IPS-18c (cell line): ENCODE results near the gene AGPAT1.
A peak's percentile ranks its signal among the peaks of the same experiment; 100 is the strongest.
"Not testable (repeated sequence)": the region's sequence is repeated elsewhere in the genome, so short reads cannot be mapped to it uniquely, and the experiment has no call there.

Source experiments
- H3K4me3 ChIP-seq: 2 replicates; pipeline ENCODE4 v1.7.0; 2013; ENCODE audit warnings: low read depth, mild to moderate bottlenecking, low read length, moderate library complexity; ENCODE audit not compliant: insufficient read depth
- H3K9me3 ChIP-seq: one replicate; pipeline ENCODE4 v1.6.1; 2013; ENCODE audit warnings: mild to moderate bottlenecking, low read length, moderate library complexity; ENCODE audit not compliant: control insufficient read depth, insufficient read depth

AGPAT1 gene

DNA sequence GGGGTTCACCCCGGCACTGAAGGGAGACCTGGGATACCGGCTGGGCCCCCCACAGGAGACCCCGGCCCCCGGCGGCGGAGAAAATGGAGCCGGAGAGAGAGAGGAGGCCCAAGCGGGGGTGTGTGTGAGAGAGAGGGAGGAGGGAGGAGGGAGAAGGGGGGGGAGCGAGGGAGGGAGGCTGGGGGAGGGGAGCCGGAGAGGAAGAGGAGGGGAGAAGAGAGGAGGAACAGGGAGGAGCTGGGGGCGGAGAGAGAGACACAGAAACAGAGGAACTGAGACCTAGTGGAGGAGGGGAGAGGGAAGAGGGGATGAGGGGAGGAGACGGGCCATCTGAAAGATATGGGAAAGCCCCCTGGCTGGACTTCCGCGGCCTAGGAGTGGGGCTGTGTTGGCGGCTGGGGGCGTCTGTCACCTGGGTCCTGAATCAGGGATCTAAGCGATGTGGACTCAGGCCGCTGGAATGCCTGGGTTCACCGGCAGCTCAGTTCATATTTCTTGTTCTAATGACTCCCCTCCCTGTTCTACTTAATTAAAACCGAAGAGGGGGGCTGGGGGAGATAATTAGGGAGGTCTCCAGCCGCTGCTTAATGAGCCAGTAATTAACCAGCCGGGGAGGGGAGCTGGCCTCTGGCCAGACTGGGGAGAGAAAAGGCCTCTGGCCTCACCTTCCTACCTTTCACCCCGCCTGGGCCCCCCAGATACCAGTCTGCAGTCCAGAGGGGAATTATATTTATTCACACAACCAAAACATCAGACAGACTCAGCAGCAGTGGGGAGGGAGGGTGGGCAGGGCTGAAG lies 14.4 kb upstream of the AGPAT1 start, which contains the start of gene PBX2:
PBX2 (minus strand) TSS at position 149 of the 798 bp plus-strand sequence. CDS start 287 bp downstream, outside the sequence.
- Histone ChIP-seq H3K9me3 (no peaks in the 10 kb centered on the region), H3K4me3 (peak within 1 kb of the TSS; percentile 70)

DNA sequence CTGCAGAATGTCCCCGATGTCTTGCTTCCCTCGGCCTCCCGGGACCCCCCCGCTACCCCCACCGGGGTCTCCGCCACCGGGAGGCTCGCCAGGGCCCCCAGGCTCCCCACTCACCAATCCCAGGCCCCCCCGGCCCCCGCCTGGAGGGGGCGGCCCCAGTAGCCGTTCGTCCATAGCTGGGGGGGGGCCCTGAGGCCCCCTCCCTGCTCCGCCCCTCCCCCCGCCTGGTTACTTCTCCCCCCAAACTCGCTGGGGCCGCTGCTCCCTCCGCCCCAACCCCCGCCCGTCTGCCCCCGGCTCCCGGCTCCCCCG lies 13.8 kb upstream of the AGPAT1 start:
- Histone ChIP-seq H3K9me3 (no peaks in the 10 kb centered on the region), H3K4me3 (peak overlapping the region; percentile 70)

DNA sequence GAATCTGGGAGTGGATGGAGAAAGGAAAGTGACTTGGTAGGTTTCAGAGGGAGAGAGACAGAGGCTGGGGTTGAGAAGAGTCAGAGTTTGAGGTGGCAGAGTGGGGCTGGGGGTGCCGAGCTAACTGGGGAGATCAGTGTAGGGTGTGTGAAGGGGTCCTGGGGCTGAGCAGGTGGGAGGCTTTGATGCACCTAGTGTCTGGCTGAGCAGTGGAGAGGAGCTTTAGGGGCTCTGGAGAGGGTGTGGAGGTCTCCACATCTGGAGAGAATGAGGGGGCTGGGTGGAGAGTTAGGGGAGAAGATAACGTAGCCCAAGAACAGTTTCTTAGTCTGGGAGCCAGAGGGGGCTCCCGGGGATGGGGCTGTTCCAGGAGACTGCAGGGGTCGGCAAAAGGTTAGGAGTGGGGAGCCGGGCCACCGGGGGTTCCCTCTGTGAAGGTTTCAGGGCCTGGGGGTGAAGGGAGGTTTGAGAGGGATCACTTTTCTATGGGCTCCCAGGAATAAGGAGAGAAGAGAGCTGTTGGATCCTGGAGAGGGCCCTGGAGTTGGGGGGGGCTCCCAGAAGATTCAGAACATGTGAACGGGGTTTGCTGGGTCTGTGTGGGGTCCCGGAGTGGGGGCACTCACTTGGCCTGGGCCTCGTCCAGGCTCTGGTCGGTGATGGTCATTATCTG lies 13.3 kb upstream of the AGPAT1 start:
- H3K4me3 ChIP-seq = peak overlapping the region; percentile 70
- no peaks in the 10 kb centered on the region for H3K9me3 ChIP-seq

DNA sequence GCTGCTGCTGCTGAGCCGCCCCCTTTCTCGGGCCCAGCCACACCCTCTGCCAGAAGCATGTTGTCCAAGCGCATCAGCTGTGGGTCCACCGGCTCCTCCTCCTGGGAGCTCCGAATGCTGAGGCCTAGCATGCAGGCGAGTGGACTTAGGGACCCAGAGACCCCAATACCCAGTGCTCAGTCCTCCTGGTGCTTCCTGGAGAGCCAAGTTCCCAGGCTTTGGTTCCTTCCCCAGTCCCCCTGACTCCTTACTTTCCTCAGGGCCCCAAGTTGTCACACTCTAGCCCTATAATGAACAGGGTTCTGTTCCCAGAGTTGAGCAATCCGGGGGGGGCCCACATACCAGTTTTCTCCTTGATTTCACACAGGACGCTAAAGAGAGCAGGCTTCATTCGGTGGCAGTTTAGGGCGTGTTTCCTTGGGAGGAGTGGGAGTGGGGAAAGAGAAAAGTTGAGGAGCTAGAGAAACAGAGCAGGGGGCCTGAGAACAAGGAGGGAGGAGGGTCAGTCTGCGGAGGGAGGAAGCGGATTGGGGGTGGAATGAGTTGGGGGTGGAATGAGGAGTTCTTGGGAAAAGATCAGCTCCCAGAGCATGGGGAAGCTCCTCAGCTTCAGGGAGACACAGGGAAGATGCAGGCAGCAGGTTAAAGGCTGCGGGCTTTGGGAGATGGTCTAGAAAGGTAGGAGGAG lies 12.6 kb upstream of the AGPAT1 start:
- no peaks in the 10 kb centered on the region for H3K9me3 ChIP-seq
- peak overlapping the region; percentile 70 for H3K4me3 ChIP-seq

DNA sequence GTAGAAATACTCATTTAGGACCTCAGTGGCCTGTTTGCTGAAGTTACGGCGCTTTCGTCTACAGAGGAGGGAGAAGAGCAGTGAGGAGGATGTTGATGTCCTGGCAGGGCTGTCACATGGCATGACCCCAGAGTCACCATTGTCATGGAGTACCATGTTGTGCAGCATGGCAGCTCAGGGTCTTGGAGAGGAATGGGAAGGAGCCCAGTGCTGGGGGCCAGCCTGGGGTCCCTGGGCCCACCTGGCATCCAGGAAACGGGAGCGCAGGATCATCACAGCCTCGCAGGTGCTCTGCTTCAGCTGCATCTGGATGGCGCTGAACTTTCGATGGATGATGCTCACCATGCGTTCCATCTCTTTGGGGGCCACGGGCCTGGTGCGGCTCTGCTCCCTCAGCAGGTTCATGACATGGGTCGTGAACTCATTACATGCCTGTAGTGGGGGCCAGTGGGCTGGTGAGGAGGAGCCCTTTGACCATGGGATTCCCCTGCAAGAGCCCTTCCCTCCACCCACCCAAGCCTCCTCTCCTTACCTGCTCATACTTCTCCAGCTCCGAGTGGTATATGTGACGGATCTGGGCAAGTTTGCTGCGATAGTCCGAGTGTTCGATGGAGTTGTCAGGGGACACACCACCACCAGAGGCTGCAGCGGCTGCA lies 12.0 kb upstream of the AGPAT1 start:
- not testable (repeated sequence) for H3K9me3 ChIP-seq, H3K4me3 ChIP-seq

DNA sequence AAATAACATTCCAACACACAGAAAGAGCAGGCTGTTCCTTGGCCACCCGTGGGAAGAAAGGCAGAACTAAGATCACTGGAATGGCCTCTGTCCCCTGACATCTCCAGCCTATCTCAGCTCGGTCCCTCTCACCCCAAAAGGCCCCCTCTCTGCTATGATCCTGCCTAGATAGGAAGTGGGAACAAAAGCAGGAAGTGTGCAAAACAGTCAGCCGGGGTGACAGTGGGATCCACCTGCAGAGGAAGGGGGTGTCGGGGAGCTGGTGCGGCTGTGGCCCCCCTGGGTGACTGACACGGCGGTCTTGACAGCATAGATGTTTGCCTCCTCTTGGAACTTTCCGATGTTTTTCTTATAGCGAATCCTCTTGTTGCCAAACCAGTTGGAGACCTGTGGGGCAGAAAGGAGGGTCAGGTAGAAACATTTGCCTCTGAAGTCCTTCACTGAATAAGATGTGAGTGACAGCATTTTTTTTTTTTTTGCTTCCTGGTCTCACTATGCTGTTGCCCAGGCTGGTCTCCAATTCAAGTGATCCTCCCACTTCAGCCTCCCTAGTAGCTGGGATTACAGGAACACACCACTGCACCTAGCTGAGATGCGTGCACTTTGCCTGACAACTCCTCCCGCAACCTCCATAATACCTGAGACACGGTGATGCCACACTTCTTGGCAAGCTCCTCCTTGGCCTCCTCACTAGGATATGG lies 11.3 kb upstream of the AGPAT1 start:
- H3K9me3 ChIP-seq = no peaks in the 10 kb centered on the region
- H3K4me3 ChIP-seq = no peak overlapping the region

DNA sequence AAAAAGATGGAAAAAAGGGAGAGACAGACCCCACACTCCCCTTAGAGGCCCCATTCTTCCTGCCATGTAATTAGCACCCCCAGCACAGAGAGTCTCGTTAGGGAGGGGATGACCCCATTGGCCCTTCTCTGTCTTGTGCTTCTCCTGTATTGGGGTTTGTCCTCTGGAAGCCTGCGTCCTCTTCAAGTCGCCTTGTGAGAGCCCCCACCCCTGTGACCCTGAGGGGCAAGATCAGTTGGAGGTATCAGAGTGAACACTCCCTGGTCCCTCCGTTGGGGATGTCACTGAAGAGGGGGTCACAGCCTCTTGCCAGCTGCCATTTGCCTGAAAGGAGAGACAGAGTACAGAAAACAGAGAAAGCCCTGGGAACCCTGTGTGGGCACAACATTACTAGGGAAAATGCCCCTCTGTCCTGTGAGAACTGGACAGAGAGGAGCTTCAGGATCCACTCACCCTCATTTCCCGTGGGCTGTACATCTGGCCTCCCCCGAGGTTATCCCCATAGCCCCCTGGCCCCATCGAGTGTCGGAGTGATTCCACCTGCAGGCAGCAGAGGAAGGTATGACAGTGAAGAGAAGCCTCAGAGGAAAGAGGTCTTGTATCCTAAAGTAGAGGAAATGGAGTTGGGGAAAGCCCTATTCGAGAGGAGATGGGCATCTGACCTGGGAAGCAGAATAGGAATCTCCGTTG lies 10.4 kb upstream of the AGPAT1 start:
- H3K4me3 ChIP-seq, H3K9me3 ChIP-seq: not testable (repeated sequence)

DNA sequence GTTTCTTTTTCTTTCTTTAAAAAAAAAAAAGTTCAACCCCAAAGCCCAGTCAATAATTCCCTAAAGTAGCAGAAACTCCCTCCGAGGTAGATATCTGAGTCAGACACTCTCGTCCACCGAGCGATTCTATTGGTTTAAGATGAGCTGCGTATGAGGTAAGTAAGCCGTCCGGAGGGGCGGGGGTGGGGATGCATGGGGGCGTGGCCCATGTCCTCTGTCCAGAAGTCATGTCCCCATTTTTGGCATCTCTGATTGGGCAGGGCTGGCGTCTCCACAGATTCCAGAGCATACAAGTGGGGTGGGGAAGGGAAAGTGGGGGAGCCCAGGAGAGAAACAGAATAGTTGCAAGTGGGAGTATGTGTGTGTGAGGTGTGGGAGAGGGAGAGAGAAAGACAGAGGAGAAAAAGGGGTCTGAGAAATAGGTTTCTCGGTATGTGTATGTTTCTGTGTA lies 9.8 kb upstream of the AGPAT1 start:
- H3K4me3 ChIP-seq, H3K9me3 ChIP-seq: not testable (repeated sequence)

DNA sequence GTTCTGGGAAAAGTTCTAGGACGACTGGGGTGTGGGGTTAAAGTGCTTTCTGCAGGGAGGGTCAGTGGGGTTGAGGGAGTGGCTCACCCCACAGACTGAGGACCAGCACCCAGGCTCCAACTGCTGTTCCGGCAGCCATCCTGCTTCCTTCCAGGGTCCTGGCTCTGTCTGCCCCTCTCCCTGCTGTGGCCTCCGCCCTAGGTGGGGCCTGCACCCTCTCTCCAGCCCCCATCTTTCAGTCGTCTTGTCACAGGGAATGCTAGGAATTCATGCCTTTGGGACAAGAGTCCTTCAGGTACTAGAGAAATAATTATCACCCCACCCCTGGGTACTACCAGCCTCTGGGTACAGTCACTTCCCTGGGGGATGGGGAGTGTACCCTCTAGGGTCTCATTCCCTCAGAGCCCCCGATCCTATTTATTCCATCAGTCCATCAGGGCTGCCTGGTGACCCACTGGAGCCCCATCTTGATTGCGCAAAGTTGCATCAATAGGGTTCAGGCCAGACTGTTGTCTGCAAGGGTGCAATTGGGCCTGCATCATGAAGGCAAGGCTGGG lies 8.3 kb upstream of the AGPAT1 start, which contains the start of gene AGER:
AGER (minus strand) TSS at position 170 of the 557 bp plus-strand sequence; CDS start at position 139, 31 bp downstream.
- H3K9me3 ChIP-seq = no peaks in the 10 kb centered on the region
- H3K4me3 ChIP-seq = no peak within 1 kb of the TSS

DNA sequence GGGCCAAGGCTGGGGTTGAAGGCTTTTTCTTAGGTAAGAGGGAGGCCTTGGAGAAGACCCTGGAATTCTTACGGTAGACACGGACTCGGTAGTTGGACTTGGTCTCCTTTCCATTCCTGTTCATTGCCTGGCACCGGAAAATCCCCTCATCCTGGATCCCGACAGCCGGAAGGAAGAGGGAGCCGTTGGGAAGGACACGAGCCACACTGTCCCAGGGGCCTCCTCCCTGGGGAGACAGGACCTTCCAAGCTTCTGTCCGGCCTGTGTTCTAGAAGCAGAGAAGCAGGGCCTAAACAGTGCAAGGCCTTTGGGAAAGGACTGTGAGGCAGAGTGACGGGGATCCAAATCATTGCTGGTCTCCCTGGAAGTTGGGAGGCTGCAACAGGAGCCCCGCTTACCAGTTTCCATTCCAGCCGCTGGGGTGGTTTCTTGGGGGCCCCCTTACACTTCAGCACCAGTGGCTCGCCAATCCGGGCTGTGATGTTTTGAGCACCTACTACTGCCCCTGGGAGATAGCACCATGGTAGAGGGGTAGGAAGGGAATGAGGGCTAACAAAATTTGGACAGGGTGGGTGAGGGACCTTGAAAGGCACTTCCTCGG lies 7.7 kb upstream of the AGPAT1 start:
- H3K4me3 ChIP-seq = no peak overlapping the region
- no peaks in the 10 kb centered on the region for H3K9me3 ChIP-seq

DNA sequence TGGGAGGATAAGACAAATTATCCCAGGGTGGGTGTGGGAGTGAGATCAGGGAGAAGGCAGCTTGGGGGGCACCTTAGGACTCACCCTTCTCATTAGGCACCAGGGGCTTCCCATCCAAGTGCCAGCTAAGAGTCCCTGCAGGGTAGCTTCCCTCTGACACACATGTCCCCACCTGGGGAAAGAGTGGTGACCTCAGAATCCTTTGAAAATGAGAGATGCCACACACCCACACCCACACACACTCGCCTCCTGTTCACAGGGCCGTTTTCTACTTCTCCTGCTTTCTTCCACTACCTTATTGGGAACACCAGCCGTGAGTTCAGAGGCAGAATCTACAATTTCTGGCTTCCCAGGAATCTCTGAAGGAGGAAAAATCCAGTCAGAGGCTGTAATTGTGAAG lies 7.1 kb upstream of the AGPAT1 start:
- Histone ChIP-seq H3K9me3 (no peaks in the 10 kb centered on the region), H3K4me3 (no peak overlapping the region)

DNA sequence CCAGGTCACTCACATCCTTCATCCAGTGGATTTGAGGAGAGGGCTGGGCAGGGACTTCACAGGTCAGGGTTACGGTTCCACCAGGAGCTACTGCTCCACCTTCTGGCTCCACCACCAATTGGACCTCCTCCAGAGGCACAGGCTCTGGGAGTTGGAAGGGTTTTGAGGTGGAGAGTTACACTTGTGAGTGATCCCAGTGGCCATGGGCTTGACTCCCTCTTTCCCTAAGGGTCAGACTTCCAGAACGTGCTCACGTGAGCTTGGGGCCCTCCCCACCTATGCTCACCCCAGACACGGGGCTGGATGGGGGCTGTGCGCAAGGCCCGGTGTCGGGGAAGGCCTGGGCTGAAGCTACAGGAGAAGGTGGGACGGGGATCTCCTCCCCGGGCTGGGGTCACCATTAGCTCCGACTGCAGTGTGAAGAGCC lies 6.7 kb upstream of the AGPAT1 start:
- Histone ChIP-seq H3K4me3 (no peak overlapping the region), H3K9me3 (no peaks in the 10 kb centered on the region)

DNA sequence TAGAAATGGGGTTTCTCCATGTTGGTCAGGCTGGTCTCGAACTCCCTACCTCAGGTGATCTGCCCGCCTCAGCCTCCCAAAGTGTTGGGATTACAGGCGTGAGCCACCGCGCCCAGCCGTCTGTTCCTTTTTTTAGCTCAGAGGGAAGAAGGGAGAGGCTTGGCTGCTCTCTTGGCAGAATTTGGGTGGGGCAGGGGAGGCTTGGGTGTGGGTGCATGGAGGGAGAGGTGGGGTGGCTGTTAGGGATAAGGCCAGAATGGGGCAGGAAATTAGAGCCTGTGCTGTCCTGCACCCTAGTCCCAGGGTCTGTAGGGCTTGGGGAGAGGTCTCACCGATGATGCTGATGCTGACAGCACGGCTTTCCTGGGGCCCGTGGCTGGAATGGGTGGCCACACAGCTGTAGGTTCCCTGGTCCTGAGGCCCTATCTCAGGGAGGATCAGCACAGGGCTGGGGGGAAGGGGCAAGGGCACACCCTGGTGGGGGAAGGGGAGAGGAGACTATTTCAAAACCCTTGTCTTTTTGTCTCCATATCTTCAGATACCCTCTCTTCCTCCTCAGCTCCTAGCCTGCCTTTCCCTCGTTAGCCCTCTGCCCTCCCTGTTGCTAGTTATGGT lies 6.1 kb upstream of the AGPAT1 start:
- Histone ChIP-seq H3K4me3 (no peak overlapping the region), H3K9me3 (no peaks in the 10 kb centered on the region)

DNA sequence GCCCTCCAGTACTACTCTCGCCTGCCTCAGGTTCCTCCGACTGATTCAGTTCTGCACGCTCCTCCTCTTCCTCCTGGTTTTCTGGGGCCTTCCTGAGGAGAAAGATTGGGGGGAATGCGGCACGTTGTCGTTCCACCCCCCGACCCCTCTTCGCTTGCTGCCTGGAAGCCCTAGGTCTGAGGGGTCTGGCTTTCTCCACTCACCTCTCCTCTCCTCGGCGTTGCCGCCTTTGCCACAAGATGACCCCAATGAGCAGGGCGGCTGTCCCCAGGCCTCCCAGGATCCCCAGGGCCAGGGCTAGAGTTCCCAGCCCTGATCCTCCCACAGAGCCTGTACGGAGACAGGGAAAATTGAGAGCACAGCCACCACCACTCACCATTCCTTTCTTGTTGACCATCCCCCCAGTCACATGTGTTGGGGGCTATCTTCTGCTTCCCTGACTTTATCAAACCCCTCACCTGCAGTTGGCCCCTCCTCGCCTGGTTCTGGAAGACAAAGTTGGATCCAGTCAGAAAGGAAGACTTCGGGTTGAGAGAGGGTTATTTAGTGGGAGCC lies 5.3 kb upstream of the AGPAT1 start:
- H3K9me3 ChIP-seq = no peaks in the 10 kb centered on the region
- H3K4me3 ChIP-seq = no peak overlapping the region

DNA sequence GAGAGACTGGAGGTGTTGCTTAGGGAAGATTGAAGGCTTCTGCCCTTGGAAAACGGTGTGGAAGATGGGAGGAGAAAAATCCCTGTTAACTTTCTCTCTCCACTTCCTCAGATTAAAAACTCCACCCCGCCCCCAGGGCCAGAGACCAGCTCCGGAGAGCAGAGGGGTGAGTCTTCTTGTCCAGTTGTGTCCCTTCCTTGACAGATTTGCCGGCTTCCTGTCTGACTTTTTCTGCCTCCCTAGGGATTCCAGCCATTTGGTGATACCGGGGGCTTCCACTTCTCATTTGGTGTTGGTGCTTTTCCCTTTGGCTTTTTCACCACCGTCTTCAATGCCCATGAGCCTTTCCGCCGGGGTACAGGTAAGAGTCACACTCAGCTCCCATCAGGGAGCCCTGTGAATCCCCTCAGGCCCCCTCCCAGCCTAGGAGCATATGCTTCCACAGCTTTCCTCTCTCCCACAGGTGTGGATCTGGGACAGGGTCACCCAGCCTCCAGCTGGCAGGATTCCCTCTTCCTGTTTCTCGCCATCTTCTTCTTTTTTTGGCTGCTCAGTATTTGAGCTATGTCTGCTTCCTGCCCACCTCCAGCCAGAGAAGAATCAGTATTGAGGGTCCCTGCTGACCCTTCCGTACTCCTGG lies 4.0 kb upstream of the AGPAT1 start:
- Histone ChIP-seq H3K9me3 (no peaks in the 10 kb centered on the region), H3K4me3 (no peak overlapping the region; the same call in 1 of the 2 replicates)
